Neural progenitor cell (in vitro differentiated cells): ENCODE data around the gene CCDC15.

Experiments used
- EZH2 ChIP-seq: fragments of 200-600 bp; sonication (generic); IDR thresholded peaks from 2 replicates; pipeline ENCODE4 v1.6.1; 2017; ENCODE audit warnings: antibody characterized with exemption, mild to moderate bottlenecking, moderate library complexity
- EZH2phosphoT487 ChIP-seq: fragments of 200-600 bp; sonication (generic); IDR thresholded peaks from 2 replicates; pipeline ENCODE4 v1.6.1; 2017; ENCODE audit warnings: antibody characterized with exemption
- TF ChIP-seq, protein P1 (sequence below): fragments of 200-600 bp; sonication (generic); IDR thresholded peaks from 2 replicates; pipeline ENCODE4 v1.5.1; 2017; ENCODE audit warnings: antibody characterized with exemption, mild to moderate bottlenecking

DNA sequence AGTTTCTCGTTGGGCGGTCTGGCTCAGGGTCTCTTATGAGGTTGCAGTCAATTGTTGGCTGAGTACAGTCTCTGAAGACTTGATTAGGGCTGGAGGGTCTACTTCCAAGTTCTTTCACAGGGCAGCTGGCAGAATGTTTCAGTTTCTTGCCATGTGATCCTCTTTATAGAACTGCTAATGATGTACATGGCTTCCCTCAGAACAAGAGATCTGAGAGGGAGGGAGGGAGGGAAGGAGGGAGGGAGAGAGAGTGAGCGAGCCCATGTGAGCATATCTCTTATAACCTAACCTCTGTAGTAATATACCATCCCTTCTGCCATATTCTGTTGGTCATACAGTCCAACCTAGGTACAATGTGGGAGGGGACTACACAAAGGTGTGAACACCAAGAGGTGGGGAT, 2.7 kb upstream of the CCDC15 start:
- TF ChIP-seq, protein P1, sequence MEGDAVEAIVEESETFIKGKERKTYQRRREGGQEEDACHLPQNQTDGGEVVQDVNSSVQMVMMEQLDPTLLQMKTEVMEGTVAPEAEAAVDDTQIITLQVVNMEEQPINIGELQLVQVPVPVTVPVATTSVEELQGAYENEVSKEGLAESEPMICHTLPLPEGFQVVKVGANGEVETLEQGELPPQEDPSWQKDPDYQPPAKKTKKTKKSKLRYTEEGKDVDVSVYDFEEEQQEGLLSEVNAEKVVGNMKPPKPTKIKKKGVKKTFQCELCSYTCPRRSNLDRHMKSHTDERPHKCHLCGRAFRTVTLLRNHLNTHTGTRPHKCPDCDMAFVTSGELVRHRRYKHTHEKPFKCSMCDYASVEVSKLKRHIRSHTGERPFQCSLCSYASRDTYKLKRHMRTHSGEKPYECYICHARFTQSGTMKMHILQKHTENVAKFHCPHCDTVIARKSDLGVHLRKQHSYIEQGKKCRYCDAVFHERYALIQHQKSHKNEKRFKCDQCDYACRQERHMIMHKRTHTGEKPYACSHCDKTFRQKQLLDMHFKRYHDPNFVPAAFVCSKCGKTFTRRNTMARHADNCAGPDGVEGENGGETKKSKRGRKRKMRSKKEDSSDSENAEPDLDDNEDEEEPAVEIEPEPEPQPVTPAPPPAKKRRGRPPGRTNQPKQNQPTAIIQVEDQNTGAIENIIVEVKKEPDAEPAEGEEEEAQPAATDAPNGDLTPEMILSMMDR, result no peak
- no peak for TF ChIP-seq EZH2
- no peak for TF ChIP-seq EZH2phosphoT487
